NCI-H1694 (cell line): ENCODE results near the gene LRRC23.
A peak's percentile ranks its signal among the peaks of the same experiment; 100 is the strongest.

Experiments
- DNase-seq: peaks from one replicate; lab custom pipeline; 2025; lab: John Stamatoyannopoulos, UW

LRRC23 gene

DNA sequence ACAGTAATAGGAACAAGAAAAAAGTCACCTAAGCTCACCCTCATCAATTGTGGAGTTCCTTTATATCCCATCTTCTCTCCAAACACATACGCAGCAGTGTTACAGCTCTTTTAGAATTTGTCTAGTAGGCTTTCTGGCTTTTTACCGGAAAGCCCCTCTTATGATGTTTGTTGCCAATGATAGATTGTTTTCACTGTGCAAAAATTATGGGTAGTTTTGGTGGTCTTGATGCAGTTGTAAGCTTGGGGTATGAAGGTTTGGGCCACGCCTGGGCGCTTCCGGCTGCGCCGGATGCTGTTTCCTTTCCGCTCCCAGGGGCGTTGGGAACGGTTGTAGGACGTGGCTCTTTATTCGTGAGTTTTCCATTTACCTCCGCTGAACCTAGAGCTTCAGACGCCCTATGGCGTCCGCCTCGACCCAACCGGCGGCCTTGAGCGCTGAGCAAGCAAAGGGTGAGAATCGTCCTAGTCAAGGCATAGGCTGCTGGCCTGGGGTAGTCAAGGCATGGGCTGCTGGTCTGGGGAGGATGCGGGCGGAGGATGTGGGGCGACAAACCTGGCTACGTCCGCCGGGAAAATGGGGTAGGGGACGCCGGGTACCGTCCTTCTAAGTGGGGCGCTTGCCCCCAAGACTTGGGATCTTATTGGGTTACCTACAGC lies 39.2 kb downstream of the LRRC23 start, which contains the start of the genes C12orf57 and RNU7-1:
TSS of gene C12orf57 (plus strand) at position 301 of the 659 bp plus-strand sequence. CDS start at position 401, 100 bp downstream.
TSS of gene RNU7-1 (plus strand) at position 95 of the 659 bp plus-strand sequence.
- DNase-seq = peak; percentile 99

DNA sequence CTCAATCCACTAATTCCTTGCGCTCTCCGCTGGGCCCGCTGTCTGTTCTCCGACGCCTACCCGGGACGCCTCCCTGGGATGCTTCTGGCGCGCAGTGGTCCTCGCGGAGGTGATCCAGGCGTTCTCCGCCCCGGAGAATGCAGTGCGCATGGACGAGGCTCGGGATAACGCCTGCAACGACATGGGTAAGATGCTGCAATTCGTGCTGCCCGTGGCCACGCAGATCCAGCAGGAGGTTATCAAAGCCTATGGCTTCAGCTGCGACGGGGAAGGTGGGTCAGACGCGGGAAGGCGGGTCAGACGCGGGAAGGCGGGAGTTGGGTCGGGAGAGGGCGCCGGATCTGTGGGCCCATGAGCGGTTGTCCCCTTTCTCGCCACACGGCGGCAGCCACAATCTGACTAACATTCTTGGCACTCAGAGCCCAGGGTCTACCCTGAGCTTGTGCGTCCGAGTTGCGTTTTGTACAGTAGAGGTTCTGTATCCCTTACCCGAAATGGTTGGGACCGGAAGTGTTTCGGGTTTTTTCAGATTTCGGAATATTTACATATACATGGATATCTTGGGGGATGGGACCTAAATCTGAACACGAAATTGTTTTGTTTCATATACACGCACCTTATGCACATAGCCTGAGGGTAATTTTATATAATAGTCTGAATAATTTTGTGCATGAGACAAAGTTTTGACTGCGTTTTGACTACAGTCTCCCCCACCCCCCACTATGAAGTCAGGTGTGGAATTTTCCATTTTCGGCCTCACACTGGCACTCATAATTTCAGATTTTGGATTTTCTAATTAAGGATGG lies 40.0 kb downstream of the LRRC23 start:
- DNase-seq = peak; percentile 95

GRCh38 chr12:6945613-6946012 lies 41.0 kb downstream of the LRRC23 start:
- no peak for DNase-seq

- DNase-seq = no peak
Measured at GRCh38 chr12:6946033-6946919, 41.7 kb downstream of the LRRC23 start.

GRCh38 chr12:6946920-6947374 lies 42.3 kb downstream of the LRRC23 start:
- no peak for DNase-seq

DNA sequence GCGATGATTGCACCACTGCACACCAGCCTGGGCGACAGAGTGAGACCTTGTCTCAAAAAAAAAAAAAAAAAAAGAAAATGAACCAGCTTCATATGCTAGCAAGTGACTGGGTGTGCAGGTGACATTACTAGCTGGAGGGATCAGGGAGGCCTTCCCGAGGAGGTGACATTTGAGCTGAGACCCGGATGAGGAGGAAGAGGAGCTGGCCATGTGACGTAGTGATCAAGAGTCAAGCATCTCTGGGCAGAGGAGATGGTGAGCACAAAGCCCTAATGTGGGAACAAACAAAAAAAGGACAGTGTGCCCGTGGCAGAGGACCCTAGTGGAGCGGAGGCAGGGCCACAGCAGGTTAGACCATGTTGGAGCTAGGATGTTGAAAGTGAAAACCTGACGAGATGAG lies 43.0 kb downstream of the LRRC23 start:
- no peak for DNase-seq

DNA sequence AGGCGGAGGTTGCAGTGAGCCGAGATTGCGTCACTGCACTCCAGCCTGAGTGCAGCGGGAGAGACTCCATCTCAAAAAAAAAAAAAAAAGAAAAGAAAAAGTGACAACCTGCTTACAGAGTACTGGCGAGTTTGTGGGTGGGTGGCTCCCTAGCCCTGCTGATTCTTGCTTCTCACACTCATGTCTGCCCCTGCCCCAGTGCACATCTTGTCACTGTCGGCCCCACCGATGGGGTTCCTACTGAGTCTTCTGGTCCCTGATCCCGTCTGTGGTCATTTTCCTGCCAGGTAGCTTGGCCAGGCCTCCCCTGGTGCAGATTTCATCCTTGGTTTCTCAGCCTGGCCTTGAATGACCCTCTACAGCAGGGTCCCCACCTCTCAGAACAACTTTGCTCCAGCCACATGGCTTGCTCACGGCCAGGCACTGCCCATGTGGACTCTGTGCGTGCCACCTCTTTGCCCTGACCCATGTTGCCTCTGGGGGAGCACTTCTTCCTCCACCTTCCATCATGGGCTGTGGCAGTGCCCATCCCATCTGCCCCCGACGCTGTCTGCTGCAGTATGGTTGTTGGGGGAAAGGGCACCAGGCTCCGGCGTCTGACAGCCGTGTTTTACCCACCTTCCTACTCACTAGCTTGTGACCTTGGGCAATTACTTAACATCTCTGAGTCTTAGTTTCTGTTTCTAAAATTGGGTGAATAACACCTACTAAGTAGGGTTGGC lies 44.4 kb downstream of the LRRC23 start:
- DNase-seq = no peak

DNA sequence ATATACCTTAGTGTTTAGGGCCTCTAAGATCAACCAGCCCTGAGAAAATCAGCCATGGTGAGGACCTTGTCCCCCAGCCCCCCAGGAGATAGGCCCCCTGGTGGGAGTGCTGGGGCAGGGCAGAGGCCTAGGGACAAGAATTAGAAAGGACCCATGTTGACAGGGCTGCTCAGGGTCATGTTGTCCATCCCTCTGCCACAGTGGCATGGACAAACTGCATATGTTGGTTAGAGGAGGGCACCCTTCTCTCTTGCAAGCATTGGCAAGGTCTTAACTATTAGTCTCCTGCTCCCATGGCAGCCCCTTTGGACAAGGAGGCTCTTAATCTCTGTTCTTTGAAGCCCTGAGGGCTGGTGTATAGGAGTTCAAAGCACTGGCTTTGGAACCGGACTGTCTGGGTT lies 45.8 kb downstream of the LRRC23 start:
- no peak for DNase-seq

DNA sequence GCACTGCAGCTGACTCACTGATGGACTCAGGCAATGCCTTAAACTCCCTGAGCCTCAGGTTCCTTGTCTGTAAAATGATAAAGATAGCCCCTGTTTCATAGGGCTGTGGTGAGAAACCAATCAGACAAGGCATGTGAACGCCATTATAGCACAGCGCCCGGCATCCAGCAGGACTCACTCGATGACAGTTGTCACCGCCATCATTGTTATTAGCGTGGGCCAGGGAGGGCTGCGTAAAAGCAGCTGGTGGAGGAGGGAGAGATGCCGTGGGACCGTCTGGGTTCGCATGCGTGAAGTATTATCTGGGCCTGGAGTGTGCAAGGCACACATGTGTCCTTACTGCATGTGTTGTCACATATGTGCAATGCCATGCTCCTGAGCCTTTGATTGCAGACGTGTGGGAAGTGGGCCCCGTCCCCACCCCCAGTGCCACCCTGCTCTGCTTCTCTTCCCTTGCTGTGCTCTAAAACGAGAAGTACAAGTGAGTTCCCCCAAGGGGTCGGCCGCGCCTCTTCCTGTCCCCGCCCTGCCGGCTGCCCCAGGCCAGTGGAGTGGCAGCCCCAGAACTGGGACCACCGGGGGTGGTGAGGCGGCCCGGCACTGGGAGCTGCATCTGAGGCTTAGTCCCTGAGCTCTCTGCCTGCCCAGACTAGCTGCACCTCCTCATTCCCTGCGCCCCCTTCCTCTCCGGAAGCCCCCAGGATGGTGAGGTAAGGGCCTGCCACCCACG lies 46.4 kb downstream of the LRRC23 start, which contains the start of gene PTPN6:
TSS of gene PTPN6 (plus strand) at position 546 of the 730 bp plus-strand sequence. CDS start at position 703, 157 bp downstream.
- DNase-seq = no peak

- DNase-seq = no peak
Measured at GRCh38 chr12:6951551-6952120, 47.0 kb downstream of the LRRC23 start.

GRCh38 chr12:6952121-6952862 lies 47.7 kb downstream of the LRRC23 start:
- no peak for DNase-seq

DNA sequence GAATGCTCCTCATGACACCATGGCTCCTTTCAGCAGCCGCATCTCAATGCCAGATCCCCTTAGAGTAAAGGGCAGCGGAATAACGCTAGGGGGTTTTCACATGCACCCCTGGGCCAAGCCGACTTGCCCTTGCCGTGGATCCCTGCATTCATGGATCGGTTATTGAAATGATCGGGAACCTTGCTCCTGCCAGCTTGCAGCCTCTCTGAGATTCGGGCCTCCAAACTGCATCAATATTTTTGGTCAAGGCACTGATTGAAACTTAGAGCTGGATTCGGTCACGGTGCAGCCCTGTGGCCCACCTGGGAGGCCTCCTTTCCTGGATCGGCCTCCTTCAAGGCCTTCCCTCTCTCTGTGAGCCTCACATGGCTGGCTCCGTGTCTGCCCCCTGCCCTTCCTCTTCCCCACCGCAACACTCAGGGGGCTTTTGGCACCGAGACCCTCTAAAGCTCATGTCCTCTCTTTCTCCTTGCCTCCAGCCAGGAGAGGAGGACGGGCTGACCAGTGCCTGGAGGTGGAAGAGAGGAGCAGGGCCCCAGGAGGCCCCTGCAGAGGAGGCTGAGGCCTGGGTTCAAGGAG lies 48.3 kb downstream of the LRRC23 start:
- no peak for DNase-seq

DNA sequence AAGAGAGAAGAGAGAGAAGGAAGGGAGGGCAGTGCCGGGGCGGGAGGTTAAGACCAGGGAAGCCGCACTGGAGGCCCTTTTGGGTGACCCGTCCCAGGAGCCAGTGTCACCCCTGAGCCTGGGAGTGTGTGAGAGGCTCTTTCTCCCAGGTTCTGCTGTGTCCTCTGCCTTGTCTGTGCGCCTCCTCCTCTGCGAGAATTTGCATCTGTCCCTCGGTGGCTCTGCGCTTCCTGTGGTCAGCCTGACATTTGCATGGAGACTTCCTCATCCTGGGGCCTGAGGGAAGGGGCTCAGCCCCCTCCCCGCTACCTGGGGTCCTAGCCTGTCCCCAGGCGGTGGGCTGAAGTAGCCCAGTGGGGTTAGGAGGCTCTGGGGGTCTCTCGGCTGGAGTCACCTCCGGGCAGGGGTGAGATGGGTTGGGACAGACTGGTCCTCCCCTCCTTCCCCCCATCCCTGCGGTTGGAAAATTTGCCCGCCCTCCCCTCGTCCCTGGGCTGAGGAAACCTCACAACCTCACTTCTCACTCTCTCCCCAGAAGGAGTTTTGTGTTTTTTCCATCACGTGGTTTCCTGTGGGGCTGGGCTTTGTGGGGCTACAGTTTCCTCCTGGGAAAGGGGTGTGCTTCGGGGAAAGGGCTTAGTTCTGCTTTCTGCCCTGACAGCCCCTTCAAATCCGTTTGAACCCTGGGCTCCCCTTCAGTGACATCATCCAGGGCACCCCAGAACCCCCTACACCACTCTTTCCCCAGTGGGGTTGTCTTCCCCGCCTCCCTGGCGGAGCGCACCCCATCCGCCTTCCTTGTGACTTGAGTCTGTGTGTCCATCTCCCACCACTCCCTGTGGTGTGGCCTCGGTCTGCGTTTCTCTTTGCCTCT lies 49.1 kb downstream of the LRRC23 start:
- no peak for DNase-seq

DNA sequence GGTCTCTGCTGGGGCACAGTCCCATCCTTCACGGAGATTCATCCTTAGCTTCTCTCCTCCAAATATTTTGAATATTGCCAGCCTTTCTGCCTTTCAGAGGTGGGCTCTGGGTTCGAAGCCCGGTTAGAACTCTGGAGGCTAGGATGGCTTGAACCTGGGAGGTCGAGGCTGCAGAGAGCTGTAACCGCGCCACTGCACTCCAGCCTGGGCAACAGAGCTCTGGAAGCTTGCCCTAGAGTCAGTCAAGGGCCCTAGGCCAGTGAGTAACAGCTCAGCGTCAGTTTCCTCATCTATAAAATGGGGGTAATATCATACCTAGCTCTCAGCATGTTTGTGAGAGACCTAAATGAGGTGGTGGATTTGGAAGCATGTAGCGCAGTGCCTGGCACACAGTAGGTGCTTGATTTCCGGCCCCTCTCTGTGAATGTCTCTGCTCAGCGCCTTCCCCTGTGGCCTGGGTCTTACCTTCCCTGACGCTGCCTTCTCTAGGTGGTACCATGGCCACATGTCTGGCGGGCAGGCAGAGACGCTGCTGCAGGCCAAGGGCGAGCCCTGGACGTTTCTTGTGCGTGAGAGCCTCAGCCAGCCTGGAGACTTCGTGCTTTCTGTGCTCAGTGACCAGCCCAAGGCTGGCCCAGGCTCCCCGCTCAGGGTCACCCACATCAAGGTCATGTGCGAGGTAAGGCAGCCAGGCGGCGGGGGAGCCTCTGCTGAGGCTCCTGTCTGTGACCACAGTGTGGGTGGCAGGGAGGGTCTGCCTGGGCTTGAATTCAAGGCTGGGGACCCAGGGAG lies 49.9 kb downstream of the LRRC23 start:
- DNase-seq = no peak

DNA sequence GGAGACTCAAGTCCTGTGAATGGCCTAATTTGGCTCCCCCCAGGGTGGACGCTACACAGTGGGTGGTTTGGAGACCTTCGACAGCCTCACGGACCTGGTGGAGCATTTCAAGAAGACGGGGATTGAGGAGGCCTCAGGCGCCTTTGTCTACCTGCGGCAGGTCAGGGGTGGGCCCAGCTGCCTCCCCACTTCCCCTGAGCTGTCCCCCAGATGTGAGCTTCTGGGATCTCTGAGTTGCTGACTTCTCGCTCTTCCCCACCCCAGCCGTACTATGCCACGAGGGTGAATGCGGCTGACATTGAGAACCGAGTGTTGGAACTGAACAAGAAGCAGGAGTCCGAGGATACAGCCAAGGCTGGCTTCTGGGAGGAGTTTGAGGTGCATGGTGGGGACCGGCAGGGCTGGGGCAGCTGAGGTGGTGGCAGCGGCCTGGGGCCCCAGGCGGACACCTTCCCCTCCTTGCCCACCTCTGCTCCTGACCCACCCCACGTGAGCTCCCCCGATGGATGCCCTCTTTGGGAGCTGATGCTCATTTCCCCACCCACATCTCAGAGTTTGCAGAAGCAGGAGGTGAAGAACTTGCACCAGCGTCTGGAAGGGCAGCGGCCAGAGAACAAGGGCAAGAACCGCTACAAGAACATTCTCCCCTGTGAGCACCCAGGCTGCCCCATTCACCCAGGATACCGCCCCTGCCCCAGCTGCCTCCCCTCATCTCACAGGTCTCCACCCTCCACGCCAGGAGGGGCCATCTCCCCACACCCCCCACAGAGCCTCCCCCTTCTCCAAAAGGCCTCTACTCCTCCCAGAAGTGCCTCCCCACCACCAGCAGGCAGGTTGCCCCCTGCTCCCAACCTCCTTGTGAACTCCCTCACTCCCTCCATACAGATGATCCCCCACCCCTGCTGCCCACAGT lies 50.7 kb downstream of the LRRC23 start:
- no peak for DNase-seq

GRCh38 chr12:6956021-6956727 lies 51.6 kb downstream of the LRRC23 start:
- DNase-seq = no peak
